PC-3 (cell line): ENCODE measurements around the gene PRKCG.

Experiments
- CTCF ChIP-seq: fragments of 300-600 bp; sonication (generic); conservative IDR thresholded peaks from 2 replicates; pipeline ENCODE4 v1.5.1; 2017; ENCODE audit warnings: antibody characterized with exemption, low read depth, mild to moderate bottlenecking, low read length
- EZH2 ChIP-seq: fragments of 300-600 bp; sonication (generic); IDR thresholded peaks from one replicate; pipeline ENCODE4 v1.6.1; 2017; ENCODE audit warnings: antibody characterized with exemption, mild to moderate bottlenecking, low read length; ENCODE audit not compliant: unreplicated experiment

GRCh38 chr19:53936029-53936428, 54.0 kb downstream of the PRKCG start:
- no peak for TF ChIP-seq CTCF
- TF ChIP-seq EZH2: no peak
